PC-3 (cell line): ENCODE data around the gene BMF. TPM values are rescaled to one million over a fixed set of nuclear protein-coding genes. Genes with fewer than 3 reads are reported as not detected.
"Not testable (repeated sequence)": the region's sequence is repeated elsewhere in the genome, so short reads cannot be mapped to it uniquely, and the experiment has no call there.

Experiments used
- ATAC-seq: fragments of 200-7000 bp; cut with Tn5 transposase; 2 replicates; pipeline ENCODE4 v1.9.1; 2020; ENCODE audit warnings: mild to moderate bottlenecking, moderate library complexity
- BruUV-seq: library from RNA; stranded (reverse); fragments of 400-500 nt; replicated peaks from 2 replicates; lab custom pipeline; 2021; lab: Mats Ljungman, UMichigan
- CTCF ChIA-PET: fragments of 300-600 bp; sonication (Branson Sonifier 250); formaldehyde crosslinking; loops from one replicate; lab custom pipeline; 2022; ENCODE audit warnings: antibody characterized with exemption; lab: Charles Lee
- POLR2A ChIA-PET: fragments of 300-600 bp; sonication (Branson Sonifier 250); formaldehyde crosslinking; loops from one replicate; lab custom pipeline; 2022; ENCODE audit warnings: antibody characterized with exemption; ENCODE audit not compliant: unreplicated experiment; lab: Charles Lee
- DNase-seq: peaks from one replicate; pipeline ENCODE4 v3.0.0-alpha.2; 2015
- H2AFZ ChIP-seq: fragments of 300-600 bp; sonication (generic); 2 replicates; pipeline ENCODE4 v1.6.0; 2016; ENCODE audit warnings: antibody characterized with exemption, low read length
- H3F3A ChIP-seq: fragments of 300-600 bp; sonication (generic); one replicate; pipeline ENCODE4 v1.6.0; 2017; ENCODE audit warnings: antibody characterized with exemption, low read length, control low read depth, mild to moderate bottlenecking; ENCODE audit not compliant: unreplicated experiment
- H3K27ac ChIP-seq: fragments of 300-600 bp; sonication (generic); 2 replicates; pipeline ENCODE4 v1.5.1; 2016; ENCODE audit warnings: mild to moderate bottlenecking, low read length
- H3K27me3 ChIP-seq: fragments of 300-600 bp; sonication (generic); 2 replicates; pipeline ENCODE4 v1.6.1; 2016; ENCODE audit warnings: low read length, mixed read lengths
- H3K36me3 ChIP-seq: fragments of 300-600 bp; sonication (generic); 2 replicates; pipeline ENCODE4 v1.6.1; 2016; ENCODE audit warnings: low read depth, mixed run types, low read length, mixed read lengths
- H3K4me1 ChIP-seq: fragments of 300-600 bp; sonication (generic); 2 replicates; pipeline ENCODE4 v1.5.1; 2016; ENCODE audit warnings: low read length; ENCODE audit not compliant: insufficient read depth
- H3K4me2 ChIP-seq: fragments of 300-600 bp; sonication (generic); 2 replicates; pipeline ENCODE4 v1.6.0; 2016; ENCODE audit warnings: low read length
- H3K4me3 ChIP-seq: fragments of 300-600 bp; sonication (generic); 2 replicates; pipeline ENCODE4 v1.5.1; 2016; ENCODE audit warnings: mild to moderate bottlenecking, low read length, mixed read lengths
- H3K79me2 ChIP-seq: fragments of 300-600 bp; sonication (generic); 2 replicates; pipeline ENCODE4 v1.6.1; 2017; ENCODE audit warnings: low read length, mixed read lengths
- H3K9ac ChIP-seq: fragments of 300-600 bp; sonication (generic); 2 replicates; pipeline ENCODE4 v1.6.0; 2016; ENCODE audit warnings: mild to moderate bottlenecking, low read length
- H3K9me2 ChIP-seq: fragments of 300-600 bp; sonication (generic); replicated peaks from 2 replicates; pipeline ENCODE4 v1.6.1; 2016; ENCODE audit warnings: mixed run types, low read length, mixed read lengths
- H3K9me3 ChIP-seq: fragments of 300-600 bp; sonication (generic); 2 replicates; pipeline ENCODE4 v1.6.1; 2016; ENCODE audit warnings: low read length, mixed read lengths
- H4K20me1 ChIP-seq: fragments of 300-600 bp; sonication (generic); 2 replicates; pipeline ENCODE4 v1.6.1; 2016; ENCODE audit warnings: low read length, mixed read lengths
- CTCF ChIP-seq: fragments of 300-600 bp; sonication (generic); conservative IDR thresholded peaks from 2 replicates; pipeline ENCODE4 v1.5.1; 2017; ENCODE audit warnings: antibody characterized with exemption, low read depth, mild to moderate bottlenecking, low read length
- EZH2 ChIP-seq: fragments of 300-600 bp; sonication (generic); IDR thresholded peaks from one replicate; pipeline ENCODE4 v1.6.1; 2017; ENCODE audit warnings: antibody characterized with exemption, mild to moderate bottlenecking, low read length; ENCODE audit not compliant: unreplicated experiment
- EZH2phosphoT487 ChIP-seq: fragments of 300-600 bp; sonication (generic); IDR thresholded peaks from 2 replicates; pipeline ENCODE4 v1.6.1; 2018; ENCODE audit warnings: mild to moderate bottlenecking, antibody characterized with exemption, low read length, borderline replicate concordance
- intact Hi-C: fragments of 100-400 bp; cut with micrococcal nuclease; formaldehyde crosslinking; loops from 2 replicates; pipeline ENCODE4 v1.9.0; 2023
- total RNA-seq: library from RNA; depleted of rRNA; stranded (reverse); fragments of >200 nt; gene quantifications from 2 replicates; pipeline ENCODE4 v1.2.3, GENCODE V29; 2014

BMF gene
- total RNA-seq, 1 experiment from 2014 or later, result 0.95 TPM

- Histone ChIP-seq H3K9me2 (no peaks in the 10 kb centered on the region), H3K79me2 (no peaks in the 10 kb centered on the region), H3K4me3 (no peak overlapping the region), H3F3A (no peaks in the 10 kb centered on the region), H3K4me1 (peaks cover 32% of the 10 kb centered on the region), H3K27me3 (no peaks in the 10 kb centered on the region), H4K20me1 (no peaks in the 10 kb centered on the region), H3K9me3 (no peaks in the 10 kb centered on the region), H3K9ac (no peak overlapping the region), H3K36me3 (no peaks in the 10 kb centered on the region), H3K27ac (no peak overlapping the region), H2AFZ (no peak overlapping the region), H3K4me2 (peak overlapping the region; percentile 23)
- ChIA-PET POLR2A (no interaction called here), CTCF (no interaction called here)
- ATAC-seq, result peak; percentile 86
- no TSS peak for BruUV-seq
- DNase-seq, result peak; percentile 68
- intact Hi-C loops, result no loop called here
- TF ChIP-seq EZH2phosphoT487 (no peak), EZH2 (no peak), CTCF (no peak)
Observed at GRCh38 chr15:40146037-40146436, 37.4 kb upstream of the BMF start.

GRCh38 chr15:40142428-40142827 lies 33.7 kb upstream of the BMF start:
- no peaks in the 10 kb centered on the region for H3F3A ChIP-seq
- H3K4me1 ChIP-seq, result peaks cover 15% of the 10 kb centered on the region
- ATAC-seq, result no peak
- TF ChIP-seq EZH2phosphoT487 (no peak), CTCF (no peak), EZH2 (no peak)
- no peak overlapping the region for H2AFZ ChIP-seq
- no peaks in the 10 kb centered on the region for H3K79me2 ChIP-seq
- H3K9me2 ChIP-seq, result no peaks in the 10 kb centered on the region
- H3K27me3 ChIP-seq, result no peaks in the 10 kb centered on the region
- no TSS peak for BruUV-seq
- no peak overlapping the region for H3K4me2 ChIP-seq
- H3K9me3 ChIP-seq, result no peaks in the 10 kb centered on the region
- H4K20me1 ChIP-seq, result no peaks in the 10 kb centered on the region
- intact Hi-C loops, result no loop called here
- no peak overlapping the region for H3K4me3 ChIP-seq
- no peak overlapping the region for H3K9ac ChIP-seq
- no peaks in the 10 kb centered on the region for H3K36me3 ChIP-seq
- POLR2A ChIA-PET, result no interaction called here
- CTCF ChIA-PET, result no interaction called here
- no peak for DNase-seq
- no peak overlapping the region for H3K27ac ChIP-seq

- BruUV-seq, H3K27me3 ChIP-seq, H3F3A ChIP-seq, H3K27ac ChIP-seq, H3K4me2 ChIP-seq, H3K36me3 ChIP-seq, H3K9me2 ChIP-seq, H4K20me1 ChIP-seq, H3K4me3 ChIP-seq, H3K4me1 ChIP-seq, H3K9me3 ChIP-seq, H2AFZ ChIP-seq, H3K9ac ChIP-seq, H3K79me2 ChIP-seq, DNase-seq, POLR2A ChIA-PET, ATAC-seq, intact Hi-C loops: not testable (repeated sequence)
- CTCF ChIA-PET, result interaction anchor here (0.6 to 0.7 kb wide), 2 partner anchors 75 to 104 kb away, joined by 3 to 5 read pairs; no protein-coding TSS in a partner anchor
Observed at GRCh38 chr15:40138201-40138570, 29.5 kb upstream of the BMF start.
